ENCODE results near the gene NCKAP5.

NCKAP5 gene

DNA sequence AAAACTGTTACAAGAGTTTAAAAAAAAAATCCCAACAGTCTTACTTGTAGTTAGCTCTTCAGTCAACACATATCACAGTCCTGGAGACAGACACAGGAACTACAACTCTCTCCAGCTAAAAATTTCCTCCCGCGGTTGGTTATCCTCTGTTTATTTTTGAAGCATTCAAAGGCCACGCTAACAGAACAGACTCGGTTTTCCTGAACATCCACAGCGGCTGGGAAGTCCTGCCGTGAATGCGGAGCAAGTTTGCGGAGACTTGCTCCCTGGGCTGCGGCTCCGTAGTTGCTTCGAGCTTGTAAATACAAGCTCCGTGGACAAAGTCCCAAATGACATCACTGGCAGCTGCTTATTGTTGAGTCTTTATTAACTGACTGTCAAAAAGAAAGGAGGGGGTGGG is at the start of gene NCKAP5:
NCKAP5 (minus strand) TSS at position 292 of the 400 bp plus-strand sequence. CDS start 50,937 bp downstream, outside the sequence.
- DNase-seq: no peak

DNA sequence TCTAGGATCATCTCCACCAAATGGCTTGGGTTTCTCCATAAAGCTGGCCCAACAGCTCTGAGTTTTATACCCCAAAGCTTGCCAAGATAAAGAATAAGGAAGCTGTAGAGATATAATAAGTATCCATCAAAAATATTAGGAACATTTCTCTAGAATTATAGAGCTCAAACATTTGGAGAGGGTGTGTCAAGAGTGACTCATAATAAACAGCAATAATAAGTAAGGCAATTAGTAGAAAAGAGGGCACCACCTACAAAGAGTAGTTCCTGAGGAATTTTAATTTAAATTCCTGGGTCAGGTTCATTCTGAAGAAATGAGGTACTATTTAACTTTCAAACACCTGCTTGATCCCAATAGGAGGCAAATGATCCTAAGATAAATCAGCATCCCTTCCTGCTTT is 41.4 kb upstream of the NCKAP5 start:
- no peak for DNase-seq

DNA sequence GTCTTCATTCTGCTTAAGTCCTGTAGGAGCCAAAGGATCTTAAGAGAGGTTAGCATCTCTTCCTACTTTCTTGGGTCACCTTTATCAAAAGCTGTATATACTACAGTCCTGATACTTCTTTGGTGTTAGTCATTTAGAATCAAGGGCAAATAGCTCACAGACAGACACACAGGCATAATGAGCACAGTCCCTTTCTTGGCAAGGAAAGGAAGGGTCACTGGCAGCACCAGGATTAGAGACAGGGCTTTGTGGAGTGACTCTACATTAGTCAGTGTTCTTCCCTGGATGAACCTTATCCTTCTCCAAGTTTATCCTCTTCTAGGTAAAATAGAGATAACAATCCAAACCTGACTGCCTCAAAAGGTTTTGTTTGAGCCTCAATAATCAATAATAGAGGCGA is 40.0 kb upstream of the NCKAP5 start:
- no peak for DNase-seq

DNA sequence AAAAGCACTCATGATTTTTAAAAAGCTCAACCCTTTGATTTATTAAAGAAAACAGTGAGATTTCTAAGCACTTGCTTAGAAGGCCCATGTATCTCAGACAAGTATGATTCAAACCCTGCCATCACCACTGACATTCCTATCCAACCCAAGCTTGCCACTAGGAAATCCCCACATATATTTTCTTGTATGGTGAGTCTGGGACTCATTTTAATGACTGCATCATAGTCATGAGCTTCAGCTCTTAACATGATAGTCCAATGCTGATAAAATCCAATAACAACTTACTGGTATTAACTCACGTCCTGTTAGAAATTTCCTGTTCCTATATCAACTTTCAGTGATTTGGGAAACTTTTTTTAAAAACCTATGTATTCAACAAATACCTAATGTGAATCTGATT is 39.4 kb upstream of the NCKAP5 start:
- DNase-seq: no peak

DNA sequence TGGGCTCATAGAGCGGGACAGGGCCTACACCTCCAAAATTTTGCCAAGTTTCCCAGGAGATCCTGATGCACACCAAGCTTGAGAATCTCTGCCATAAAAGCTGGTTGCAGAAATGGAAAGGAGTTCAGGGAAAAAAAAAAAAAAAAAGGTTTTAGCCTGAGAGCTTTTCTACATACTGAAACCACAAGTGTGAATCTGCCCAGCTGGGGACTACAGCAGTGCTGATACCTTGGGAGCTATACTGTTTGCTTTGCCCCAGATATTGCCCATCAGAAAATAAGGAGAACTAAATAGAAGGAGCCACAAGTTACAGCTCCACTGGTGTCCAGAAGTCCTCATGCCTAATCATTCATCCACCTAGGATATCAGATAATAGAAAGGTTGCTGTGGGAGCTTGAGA is 38.4 kb upstream of the NCKAP5 start:
- no peak for DNase-seq

DNA sequence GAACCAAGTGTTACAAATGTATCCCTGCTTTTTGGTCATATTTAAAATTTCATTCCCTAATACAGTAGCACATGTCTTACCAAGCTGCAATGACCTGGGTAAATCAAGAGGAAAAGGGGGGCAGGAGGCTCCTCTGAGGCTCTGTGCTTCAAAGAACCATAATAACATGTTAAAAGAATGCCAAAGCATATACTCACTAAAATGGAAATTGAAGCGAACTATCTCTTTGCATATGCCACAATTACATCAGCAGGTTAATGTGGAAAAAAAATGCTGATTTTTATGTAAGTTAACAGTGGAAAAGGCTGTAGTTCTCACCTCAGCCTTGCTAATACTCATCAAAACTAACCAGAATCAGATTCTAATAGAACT is 37.5 kb upstream of the NCKAP5 start:
- no peak for DNase-seq

DNA sequence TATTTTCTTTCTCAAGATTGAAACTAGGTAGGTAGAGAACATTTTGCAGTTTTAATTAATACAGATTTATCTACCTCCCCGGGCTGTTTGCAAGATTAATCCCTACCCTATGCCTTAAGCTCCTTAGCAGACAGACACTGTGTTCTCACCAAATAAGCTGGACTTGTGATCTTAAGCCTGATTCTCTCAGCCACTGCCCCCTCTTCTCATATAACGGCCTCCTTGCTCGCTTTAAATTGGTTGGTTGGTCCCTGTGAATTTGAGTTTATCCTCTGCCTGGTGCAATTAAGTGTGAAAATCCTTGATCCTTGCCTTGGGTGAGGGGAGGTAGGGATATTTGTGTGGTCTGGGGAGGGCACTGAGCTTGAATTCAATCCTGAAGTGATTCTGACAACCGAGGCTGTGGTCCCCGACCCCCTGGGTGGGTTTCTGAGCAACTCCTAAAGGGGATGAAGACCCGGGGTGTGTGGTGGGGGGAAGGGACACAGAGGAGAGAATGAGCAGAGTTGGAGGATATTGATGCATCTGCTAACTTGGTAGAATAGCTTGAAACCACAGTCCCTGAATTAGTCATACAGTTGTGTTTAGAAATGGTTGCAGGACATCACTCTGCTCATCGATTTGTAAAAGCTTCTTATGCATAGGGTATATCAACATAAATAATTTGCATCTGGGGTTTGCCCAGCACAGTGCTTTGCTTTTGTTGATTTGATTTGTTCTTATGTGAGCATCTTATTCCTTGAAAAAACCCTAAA is 36.9 kb upstream of the NCKAP5 start:
- DNase-seq: no peak

DNA sequence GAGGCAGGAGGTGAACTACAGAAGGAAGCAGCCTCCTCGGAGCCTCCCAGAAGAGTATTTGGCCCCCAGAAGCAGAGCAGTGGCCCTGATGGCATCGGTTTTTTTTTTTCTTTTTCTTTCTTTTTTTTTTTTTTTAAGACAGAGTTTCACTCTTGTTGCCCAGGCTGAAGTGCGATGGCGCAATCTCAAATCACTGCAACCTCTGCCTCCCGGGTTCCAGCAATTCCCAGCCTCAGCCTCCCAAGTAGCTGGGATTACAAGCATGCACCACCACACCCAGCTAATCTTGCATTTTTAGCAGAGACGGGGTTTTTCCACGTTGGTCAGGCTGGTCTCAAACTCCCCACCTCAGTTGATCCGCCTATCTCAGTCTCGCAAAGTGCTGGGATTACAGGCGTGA is 34.8 kb upstream of the NCKAP5 start:
- DNase-seq: no peak

DNA sequence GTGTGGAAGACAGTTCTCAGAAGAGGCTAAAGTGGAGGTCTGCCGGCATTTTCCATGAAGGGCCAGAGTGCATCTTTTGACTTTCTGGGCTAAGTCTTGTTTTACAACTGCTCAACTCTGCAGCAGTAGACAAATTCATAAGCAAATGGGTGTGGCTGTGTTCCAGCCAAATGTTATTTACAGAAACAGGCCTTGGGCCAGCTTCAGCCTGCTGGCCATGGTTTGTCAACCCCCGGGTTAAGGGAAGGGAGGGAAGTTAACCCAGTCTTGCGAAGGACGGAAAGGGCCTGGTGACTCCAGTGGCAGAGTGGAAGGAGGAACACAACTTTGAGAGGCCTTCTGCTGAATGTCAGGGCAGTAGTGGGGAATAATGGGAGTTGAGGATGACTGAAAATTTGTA is 34.3 kb upstream of the NCKAP5 start:
- no peak for DNase-seq

DNA sequence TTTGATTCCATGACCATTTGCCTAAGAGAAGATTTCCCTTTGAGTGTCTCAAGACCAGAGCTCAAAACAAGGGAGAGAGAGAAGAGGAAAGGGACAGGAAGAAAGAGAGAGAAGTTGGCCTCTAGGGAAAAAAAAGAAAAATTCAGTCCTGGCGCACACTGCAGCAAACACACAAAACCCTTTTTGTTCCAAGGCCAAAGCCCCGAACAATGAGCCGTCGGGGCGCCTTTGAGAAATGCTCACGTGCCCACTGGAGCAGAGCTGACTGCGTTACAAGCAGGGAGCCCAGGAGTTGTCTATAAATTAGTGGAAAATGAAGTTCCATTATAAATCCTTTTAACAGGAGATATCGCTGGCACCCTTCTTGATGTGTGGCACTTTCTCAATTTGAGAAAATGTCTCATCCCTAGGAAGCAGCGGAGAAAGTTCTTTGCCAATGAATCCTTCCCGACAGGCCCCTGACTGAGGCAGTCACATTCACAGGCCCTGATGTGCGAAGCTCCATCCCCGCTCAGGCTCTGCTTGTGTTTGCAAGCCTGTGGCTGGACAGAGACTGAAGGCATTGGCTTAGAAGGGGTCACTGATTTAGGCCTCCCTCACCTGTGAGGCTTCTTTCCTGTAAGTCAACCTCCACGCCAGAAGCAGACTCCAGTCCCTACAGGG is 32.1 kb upstream of the NCKAP5 start:
- DNase-seq: no peak

DNA sequence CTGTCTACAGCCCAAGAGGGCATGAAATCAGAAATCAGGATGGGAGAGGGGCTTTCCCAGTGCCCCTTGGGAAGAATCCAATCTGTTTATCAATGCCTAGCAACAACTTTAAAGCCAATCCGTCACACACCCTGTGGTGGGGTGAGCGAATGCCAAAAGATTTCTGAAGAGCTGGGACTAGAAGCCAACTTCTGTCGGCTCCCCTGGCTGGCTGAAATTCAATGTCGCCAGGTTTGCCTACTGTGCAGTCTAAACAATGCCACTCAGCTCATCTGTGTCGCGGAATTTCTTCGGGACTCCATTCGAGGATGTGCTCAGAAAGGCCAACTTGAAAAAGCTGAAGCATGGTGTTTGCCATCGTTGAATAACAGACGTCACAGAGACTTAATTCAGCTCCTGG is 31.5 kb upstream of the NCKAP5 start:
- DNase-seq: no peak

DNA sequence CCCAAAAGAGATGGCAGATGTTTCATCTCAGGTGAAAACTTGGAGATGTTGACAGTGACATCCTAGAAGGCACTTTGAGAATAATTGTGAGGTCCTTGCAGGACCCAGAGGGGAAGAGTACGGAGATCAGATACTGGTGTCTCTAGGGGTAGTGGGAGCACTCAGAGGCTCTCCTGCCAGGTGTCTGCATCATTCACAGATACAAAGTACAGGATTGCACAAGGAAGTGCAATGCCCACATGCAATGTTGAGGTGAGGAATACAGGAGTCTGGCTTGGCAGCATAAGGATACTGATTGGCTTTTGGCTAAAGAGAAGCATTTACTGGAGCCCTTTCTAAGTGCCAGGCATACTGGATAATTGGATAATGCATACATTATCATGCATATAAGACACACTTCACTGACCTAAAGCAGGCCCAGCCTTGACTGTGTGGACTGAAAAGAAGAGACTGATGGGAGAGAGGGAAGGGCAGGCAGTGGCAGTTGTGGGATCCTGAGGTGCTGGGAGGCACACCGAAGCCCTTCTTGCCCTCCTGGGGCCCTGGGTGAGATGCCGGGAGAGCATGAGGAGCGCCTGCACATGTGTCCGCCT is 31.0 kb upstream of the NCKAP5 start:
- no peak for DNase-seq

DNA sequence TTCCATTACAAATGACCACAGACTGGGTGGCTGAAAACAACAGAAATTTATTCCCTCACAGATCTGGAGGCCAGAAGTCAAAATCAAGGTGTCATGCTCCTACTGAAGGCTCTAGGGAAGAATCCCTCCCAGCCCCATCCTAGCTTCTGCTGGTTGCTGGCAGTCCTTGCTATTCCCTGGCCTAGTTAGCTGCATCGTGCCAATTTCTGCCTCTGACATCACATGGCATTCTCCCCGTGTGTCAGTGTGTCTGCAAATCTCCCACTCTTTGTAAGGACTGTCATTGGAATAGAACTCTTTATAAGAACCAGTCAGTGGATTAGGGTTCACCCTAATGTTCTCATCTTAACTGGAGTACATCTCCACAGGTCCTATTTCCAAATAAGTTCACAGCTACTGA is 30.5 kb upstream of the NCKAP5 start:
- no peak for DNase-seq

DNA sequence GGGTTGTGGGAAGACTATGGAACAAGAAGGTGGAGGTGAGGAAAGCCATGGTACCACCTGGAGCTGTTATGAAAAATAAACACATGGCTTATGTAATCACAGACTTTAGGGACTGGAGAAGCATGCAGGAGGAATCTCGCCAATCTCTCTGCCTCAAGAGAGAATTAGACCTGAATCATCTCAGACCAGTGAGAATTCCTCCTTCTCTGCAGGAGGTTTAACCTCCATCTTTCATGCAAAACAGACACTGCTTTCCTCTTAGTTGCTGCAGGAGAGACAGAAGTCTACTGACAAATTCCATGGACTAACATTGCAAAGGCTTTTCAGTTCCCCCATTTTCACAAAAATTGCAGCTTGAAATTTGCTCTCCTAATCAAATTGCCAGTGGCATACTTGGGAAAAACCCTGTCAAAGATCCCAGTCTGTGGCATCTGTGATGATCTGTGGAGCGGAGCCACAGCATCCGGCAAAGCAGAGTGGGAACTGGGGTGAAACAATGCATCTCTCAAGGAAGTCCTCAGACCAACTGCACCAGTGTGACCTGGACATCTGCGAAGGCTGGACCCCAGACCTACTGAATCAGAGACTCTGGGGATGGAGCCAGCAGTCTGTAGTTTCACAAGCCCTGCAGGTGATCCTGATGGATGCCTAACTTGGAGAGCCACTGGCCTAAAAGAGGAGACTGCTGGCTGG is 28.6 kb upstream of the NCKAP5 start:
- no peak for DNase-seq

DNA sequence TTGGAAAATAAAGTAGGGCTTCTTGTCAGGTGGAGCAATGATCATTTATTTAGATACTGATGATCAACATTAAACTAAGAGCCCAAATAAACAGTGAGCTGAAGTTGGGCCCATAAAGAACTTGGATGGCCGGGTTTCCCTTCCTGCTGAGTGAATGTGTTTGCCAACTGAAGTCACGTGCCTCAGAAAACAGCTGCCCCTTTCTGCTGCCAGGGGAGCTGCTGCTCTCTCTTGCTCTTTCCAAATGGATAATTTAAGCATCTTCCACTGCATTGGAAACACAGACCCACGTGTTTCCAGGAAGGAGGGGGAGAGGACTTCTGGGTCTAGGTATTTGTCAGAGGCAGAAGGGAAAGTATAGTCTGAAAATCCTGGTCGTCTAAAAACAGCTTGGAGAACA is 22.9 kb upstream of the NCKAP5 start:
- DNase-seq: no peak

DNA sequence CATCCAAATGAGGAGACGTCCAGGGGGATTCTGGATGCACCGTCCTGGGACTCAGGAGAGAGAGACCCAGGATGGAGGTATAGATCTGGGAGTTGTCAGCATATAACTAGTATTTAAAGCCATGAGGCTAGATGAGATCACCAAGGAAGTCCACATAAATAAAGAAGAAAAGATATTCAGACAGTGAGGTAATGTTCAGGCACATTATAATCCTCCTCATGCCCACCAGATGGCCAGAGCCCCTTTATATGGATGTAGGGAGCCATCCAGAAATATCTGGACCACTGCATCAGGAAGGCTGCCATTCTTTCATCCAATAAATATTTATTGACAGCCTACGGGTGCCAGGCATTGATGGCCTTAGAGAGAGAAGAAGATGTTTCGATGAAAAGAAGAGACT is 21.2 kb upstream of the NCKAP5 start:
- no peak for DNase-seq

DNA sequence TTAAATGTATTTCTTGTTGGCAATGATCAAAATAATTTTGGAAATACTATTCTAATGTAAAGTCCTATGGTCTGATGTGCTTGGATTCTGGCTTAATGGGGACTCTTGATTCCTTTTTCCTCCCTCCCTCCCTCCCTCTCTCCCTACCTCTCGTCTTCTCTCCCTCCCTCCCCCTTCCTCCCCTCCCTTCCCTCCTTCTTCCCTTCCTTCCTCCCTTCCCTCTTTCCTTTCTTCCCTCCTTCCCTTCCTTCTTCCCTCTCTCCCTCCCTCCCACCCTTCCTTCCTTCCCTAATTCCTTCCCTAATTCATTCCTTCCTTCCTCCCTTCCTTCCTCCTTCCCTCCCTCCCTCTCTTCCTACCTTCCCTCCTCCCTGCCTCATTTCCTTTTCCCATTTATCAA is 19.9 kb upstream of the NCKAP5 start:
- no peak for DNase-seq

DNA sequence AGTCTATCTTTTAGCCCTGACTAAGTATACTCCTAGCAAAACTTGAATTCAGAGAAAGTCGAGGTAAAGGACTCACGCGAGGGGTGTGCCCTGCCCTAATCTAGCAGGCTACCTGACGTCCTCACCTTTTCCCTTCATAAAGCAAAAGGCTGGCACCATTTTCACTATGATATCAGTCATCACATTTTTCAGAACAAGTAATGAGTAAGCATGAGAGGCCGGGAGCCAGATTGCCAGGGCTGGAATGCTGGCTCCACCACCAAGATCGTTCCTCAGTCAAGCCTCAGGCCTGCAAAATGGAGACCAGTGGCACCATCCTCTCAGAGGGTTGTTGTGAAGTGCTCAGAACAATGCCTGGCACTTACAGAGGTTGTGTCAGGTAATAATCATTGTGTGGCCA is 18.7 kb upstream of the NCKAP5 start:
- DNase-seq: no peak

DNA sequence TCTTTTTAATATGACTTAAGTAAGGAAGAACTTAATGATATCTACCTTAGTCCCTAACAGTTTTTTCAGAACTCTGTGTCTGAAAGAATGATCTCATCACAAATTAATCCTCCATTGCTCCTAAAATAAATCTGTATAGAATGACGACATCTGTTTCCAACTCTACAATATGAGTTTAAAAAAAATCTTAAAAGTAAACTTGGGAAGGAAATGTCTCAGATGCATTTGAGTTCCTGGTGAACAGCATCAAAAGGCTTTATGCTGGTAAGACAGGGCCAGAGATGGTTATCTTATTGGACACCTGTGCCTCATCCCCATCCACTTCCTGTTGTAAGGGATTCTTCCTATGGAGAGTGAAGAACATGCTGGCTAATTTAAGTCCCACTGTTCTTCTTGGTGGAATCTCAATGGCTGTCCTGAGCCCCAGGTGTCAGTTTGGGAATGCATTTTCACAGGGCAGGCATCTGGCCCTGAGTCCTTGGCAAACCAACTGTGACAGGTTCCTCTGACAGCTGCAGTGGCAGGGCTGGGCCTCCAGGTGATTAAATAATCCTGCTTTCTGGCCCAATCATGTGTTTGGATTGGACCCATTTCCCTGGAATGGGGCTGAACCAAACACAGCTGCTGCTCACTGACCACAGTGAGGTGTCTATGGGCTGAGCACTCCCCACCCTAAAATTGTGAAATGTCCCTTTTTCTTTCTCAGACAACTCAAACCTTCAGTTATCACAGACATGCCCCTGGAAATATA is 12.9 kb upstream of the NCKAP5 start:
- DNase-seq: no peak

DNA sequence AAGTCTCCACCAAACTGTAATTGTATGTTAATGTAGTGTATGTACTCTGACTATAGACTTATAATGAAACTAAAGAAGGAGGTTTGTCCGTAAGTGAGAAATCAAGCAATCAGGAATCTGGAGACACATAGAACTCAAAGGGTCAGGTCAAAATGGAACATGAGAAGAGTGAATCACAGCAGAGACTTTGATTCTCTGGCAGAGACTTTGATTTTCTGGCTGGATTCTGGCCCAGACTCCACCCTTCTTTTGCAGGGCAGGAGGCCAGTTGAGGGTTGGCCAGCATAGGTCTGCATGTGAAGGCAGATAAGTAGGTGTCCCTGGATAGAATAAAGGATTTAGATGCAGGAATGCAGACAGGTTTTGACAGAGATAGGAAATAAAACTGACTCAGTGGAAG is 11.0 kb upstream of the NCKAP5 start:
- DNase-seq: no peak

DNA sequence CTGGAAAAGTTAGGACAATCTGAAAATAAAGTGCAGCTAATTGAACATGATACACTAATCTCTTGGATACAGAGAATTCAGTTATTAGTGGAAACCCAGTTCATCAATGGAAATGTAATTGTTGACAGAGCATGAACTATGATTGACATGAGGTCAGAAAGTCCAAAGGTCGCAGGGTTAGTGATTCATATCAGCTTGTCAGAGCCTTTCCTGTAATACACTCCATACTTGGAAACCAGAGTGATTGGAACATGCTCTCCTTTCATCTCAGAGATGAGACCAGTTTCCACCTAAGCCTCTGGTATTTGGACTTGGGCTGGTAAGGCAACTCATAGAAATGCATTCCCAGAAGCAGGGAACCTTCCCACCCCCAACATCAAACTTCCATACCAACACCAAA is 8.5 kb upstream of the NCKAP5 start:
- DNase-seq: no peak

DNA sequence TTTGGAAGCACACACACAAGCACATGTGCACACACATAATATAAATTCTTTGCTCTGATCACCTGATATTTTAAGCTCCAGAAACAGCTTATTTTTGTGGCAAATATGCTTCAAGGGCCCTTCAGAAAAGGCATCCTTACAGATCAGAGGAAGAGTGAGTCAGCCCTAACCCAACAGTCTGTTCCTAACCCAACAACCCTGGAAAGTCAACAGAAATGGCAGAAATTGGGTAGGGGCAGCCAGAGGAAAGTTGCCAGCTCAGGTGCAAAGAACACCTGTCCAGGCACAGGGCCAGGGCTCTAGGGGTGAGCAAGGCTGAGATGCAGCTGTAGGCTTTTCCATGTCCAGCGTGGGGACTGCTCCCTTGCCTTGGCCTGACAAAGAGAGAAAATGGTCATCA is 6.4 kb upstream of the NCKAP5 start:
- no peak for DNase-seq

DNA sequence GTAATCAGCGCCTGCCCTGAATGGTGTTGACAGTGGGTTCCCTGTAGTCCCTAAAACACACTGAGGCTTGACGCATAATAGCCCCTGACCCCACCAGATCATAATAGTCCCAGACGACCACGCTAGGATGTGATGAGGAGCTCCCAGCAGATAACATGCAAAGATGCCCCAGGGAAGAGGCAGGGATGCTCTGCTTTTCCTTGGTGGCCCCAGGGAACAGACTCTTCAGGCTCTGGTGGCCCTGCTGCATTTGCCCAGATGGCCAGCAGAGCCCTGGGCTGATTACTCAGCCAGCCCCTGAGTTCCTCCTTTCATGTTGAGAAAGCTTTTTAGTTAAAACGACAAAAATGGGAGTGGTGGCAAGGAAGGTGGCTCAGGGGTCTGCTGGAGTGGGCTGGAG is 5.9 kb upstream of the NCKAP5 start:
- DNase-seq: no peak
